Esophagus muscularis mucosa (tissue), 4 donors: ENCODE measurements around the gene AQP7.

Experiments
- CTCF ChIP-seq, 3 experiments: fragments of 200-600 bp in 2 of 3; fragments of 450-650 bp in 1 of 3; sonication (generic) in 2 of 3; IDR thresholded peaks; one replicate each; pipeline ENCODE4 v1.5.1; 2017 to 2019; ENCODE audit warnings: antibody characterized with exemption in 3 of 3, mild to moderate bottlenecking in 2 of 3, moderate library complexity in 1 of 3
- EP300 ChIP-seq: sonication (generic); formaldehyde crosslinking; IDR thresholded peaks from one replicate; pipeline ENCODE4 v1.6.1; 2017; ENCODE audit warnings: antibody characterized with exemption
- POLR2A ChIP-seq: fragments of 450-650 bp; IDR thresholded peaks from one replicate; pipeline ENCODE4 v1.6.1; 2017; ENCODE audit warnings: antibody characterized with exemption, moderate library complexity, mild to moderate bottlenecking, low read depth
- POLR2AphosphoS5 ChIP-seq, 2 donors: sonication (generic); formaldehyde crosslinking; IDR thresholded peaks; one replicate each; pipeline ENCODE4 v1.6.1; 2017; ENCODE audit warnings: antibody characterized with exemption in 2 of 2

GRCh38 chr9:33425128-33425533 lies 22.8 kb upstream of the AQP7 start:
- TF ChIP-seq POLR2AphosphoS5 (IDR thresholded peaks at IDR 0.05): no peak
- TF ChIP-seq CTCF (IDR thresholded peaks at IDR 0.05): no peak
- no peak for TF ChIP-seq POLR2A
- no peak for TF ChIP-seq EP300
